Gastrocnemius medialis (tissue), 4 donors: Measurements from ENCODE around the gene PHACTR3.

ENCODE experiments used
- POLR2A ChIP-seq, 2 donors: fragments of 450-650 bp; IDR thresholded peaks; one replicate each; pipeline ENCODE4 v1.6.1; 2017; ENCODE audit warnings: antibody characterized with exemption in 2 of 2, mild to moderate bottlenecking in 2 of 2, moderate library complexity in 2 of 2
- TF ChIP-seq, protein P1 (sequence below), 5 experiments: fragments of 450-650 bp in 3 of 5; fragments of 200-600 bp in 2 of 5; sonication (generic) in 2 of 5; IDR thresholded peaks in 4 of 5; conservative IDR thresholded peaks in 1 of 5; 1 replicate in 4 of 5; 2 replicates in 1 of 5; pipeline ENCODE4 v1.5.1; 2016 to 2019; ENCODE audit warnings: antibody characterized with exemption in 5 of 5, mild to moderate bottlenecking in 3 of 5, moderate library complexity in 3 of 5

DNA sequence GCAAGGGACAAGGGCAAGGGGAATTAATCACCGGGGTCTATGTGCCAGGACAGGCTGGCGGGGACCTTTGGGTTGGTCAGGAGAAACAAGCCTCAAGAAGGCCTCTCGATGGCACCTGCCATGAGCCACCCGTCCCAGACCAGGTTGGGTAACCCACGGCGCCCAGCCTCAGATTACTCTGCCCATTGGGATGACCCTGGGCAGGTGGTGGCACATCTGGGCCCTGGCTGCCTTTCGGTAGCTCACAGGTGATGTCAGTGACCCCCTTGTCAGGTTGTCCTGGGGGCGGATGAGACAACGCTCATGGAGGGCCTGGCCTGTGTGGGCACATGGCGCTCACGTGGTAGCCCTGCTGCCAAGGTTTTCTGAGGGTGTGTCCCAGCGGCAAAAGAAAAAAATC lies 176.9 kb downstream of the PHACTR3 start:
- TF ChIP-seq, protein P1, sequence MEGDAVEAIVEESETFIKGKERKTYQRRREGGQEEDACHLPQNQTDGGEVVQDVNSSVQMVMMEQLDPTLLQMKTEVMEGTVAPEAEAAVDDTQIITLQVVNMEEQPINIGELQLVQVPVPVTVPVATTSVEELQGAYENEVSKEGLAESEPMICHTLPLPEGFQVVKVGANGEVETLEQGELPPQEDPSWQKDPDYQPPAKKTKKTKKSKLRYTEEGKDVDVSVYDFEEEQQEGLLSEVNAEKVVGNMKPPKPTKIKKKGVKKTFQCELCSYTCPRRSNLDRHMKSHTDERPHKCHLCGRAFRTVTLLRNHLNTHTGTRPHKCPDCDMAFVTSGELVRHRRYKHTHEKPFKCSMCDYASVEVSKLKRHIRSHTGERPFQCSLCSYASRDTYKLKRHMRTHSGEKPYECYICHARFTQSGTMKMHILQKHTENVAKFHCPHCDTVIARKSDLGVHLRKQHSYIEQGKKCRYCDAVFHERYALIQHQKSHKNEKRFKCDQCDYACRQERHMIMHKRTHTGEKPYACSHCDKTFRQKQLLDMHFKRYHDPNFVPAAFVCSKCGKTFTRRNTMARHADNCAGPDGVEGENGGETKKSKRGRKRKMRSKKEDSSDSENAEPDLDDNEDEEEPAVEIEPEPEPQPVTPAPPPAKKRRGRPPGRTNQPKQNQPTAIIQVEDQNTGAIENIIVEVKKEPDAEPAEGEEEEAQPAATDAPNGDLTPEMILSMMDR (IDR thresholded peaks at IDR 0.05 in 4 of 5, conservative IDR thresholded peaks at IDR 0.05 in 1 of 5): no peak
- no peak for TF ChIP-seq POLR2A (IDR thresholded peaks at IDR 0.05)
